Retinal pigment epithelial cell (primary cell): ENCODE measurements around the gene ATP8A2.

ENCODE experiments used
- DNase-seq: peaks from one replicate; pipeline ENCODE4 v3.0.0-alpha.2; 2010; ENCODE audit warnings: low read depth
- H3K4me3 ChIP-seq: 2 replicates; pipeline ENCODE4 v1.5.1; 2011; ENCODE audit warnings: mild to moderate bottlenecking, low read length, control low read depth, moderate library complexity
- TF ChIP-seq, protein P1 (sequence below): conservative IDR thresholded peaks from 2 replicates; pipeline ENCODE4 v1.5.1; 2011; ENCODE audit warnings: low read depth, low read length, control low read depth, inconsistent platforms

ATP8A2 gene

DNA sequence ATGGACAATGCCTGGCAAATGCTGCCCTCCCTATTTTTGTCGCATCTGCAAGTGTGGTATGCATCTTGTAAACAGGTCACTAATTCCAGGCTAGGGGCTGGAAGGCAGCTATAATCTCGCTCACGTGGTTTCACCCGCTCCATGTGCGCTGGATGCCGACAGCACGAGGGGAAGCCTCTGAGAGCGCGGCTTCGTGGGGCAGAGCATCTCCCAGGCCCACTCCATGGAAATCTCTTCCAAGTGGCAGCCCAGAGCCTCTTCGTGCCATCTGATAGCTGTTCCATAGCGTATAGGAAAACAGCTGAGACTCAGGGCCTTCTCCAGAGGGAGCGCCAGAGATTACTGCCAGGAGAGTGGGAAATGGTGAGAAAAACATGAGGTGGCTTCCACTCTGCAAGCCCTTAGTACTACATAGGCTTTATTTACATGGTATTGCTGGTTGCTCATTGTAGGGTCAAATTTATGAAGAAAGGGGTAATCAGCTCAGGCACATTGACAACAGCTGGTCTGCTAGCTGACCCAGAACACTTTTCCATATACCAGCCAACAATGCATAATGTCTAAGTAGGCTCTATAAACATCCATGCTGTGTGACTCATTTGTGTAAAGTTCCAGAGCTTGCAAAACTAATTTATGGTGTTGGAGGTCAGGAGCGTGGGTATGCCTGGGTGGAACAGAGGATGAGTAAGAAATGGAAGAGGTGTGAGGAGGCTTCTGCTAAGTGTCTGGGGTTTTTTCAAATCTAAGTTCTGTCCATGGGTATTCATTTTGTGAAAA, 514.9 kb downstream of the ATP8A2 start:
- TF ChIP-seq, protein P1, sequence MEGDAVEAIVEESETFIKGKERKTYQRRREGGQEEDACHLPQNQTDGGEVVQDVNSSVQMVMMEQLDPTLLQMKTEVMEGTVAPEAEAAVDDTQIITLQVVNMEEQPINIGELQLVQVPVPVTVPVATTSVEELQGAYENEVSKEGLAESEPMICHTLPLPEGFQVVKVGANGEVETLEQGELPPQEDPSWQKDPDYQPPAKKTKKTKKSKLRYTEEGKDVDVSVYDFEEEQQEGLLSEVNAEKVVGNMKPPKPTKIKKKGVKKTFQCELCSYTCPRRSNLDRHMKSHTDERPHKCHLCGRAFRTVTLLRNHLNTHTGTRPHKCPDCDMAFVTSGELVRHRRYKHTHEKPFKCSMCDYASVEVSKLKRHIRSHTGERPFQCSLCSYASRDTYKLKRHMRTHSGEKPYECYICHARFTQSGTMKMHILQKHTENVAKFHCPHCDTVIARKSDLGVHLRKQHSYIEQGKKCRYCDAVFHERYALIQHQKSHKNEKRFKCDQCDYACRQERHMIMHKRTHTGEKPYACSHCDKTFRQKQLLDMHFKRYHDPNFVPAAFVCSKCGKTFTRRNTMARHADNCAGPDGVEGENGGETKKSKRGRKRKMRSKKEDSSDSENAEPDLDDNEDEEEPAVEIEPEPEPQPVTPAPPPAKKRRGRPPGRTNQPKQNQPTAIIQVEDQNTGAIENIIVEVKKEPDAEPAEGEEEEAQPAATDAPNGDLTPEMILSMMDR = no peak
- no peak for DNase-seq
- no peak overlapping the region for H3K4me3 ChIP-seq

DNA sequence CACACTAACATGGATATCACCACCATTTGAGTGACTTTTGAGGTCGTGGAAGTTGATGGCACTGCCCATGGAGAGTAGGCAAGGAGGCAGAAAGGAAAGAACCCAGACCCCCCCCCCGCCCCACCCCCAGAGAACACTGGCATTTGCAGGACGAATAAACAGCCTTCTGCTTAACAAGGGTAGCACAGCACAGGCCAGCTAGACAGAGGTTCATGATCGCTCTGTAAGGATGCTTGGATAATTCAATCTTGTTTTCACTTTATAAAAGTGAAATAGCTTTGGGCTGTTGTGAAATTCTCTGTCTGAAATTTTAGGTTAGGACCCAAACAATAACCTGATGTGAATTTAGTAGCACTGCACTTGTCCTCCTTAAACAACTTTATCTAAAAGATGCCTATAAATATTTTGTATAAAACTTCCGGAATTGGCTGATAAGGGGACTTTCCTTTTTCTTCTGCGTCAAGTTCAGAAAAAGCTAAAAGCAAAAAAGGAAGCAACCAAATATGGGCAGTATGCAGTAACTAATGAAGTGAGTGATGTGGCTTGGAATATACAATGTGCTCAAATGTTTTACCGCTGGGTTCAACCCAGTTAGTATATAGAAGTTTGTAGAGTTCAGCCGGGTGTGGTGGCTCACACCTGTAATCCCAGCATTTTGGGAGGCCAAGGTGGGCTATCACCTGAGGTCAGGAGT, 516.3 kb downstream of the ATP8A2 start:
- no peak overlapping the region for H3K4me3 ChIP-seq
- no peak for DNase-seq
- TF ChIP-seq, protein P1 = no peak

DNA sequence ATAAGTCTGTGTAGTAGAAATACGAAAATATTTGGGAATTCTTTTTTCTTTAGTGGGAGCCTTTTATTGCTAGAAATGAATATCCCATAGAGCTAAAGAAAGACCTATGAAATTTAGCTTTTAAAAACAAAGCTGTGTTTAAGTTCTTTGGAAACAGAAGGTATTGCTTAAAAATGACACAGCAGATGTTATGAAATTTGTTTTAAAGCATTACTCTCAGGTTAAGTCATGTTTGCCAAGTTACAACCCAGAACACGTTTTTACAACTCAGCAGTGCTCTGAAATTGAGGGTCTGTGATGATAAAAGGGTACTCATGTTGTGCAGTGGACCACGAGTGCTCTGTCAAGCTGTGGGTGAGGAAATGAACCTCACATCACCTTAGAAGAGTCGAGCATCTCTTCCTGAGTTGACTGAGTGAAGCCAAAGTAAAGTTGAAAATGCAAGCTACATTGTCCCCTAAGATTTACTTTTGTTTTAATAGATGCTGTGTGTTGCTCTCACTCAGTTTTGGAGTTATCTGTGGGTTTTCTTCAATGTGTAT, 519.0 kb downstream of the ATP8A2 start:
- H3K4me3 ChIP-seq = no peak overlapping the region
- no peak for DNase-seq
- TF ChIP-seq, protein P1 = no peak

DNA sequence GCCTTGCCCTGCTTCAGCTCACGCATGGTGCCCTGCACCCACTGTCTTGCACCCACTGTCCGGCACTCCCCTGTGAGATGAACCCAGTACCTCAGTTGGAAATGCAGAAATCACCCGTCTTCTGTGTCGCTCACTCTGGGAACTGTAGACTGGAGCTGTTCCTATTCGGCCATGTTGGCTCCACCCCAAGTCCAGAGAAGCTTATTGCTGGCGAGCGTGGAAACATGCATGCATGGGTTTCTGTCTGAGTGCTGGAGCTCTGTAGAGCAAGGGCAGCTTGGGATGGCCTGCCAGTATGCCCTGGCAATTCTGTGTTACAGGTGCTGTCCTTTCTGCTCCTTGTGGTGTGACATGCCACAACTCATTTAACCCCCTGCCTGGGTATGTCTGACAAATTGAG, 527.2 kb downstream of the ATP8A2 start:
- no peak overlapping the region for H3K4me3 ChIP-seq
- DNase-seq = no peak

DNA sequence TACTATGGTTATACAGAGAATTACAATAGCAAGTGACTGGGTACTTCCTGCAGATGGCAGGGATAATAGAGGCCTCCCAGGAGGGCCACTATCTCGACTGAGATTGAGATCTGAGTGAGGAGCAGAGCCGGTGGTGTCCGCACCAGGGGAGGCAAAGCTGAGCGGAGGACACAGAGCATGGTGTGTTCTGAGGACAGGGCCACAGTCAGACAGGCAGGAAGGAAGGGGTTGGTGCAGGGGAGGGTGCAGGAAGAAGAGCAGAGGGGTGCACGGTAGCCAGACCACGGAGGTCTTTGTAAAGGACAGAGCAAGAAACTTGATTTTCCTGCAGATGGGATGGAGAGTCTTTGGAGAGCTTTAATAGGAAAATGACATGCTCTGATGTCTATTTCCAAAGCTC, 527.7 kb downstream of the ATP8A2 start:
- no peak for DNase-seq
- TF ChIP-seq, protein P1 = no peak
- no peak overlapping the region for H3K4me3 ChIP-seq

More for the DNA sequence above, 527.2 kb downstream of the ATP8A2 start:
- TF ChIP-seq, protein P1 = no peak

DNA sequence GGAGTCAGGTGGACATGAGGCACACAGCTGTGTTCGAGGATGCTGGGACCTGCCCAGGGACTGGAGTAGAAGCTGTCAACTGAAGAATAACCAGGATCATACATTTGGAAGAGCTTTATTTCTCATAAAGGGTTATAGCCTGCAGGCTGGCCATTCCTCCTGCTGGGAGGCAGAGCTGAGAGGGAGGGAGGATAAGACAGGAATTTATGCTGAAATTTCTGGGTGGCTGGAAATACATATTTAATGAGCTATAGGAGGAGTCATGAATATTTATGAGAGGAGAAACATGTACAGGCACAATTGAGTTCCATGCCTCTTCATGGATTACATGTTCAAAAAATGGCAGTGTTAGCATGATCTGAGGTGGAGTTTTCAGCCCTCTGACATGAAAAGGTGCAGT, 528.2 kb downstream of the ATP8A2 start:
- DNase-seq = no peak
- no peak overlapping the region for H3K4me3 ChIP-seq
- TF ChIP-seq, protein P1 = no peak
